GM12878 (cell line): ENCODE results near the gene SPG21. TPM values are rescaled to one million over a fixed set of nuclear protein-coding genes. Genes with fewer than 3 reads are reported as not detected.

Experiments used
- ATAC-seq: fragments of 200-7000 bp; cut with Tn5 transposase; 3 replicates; pipeline ENCODE4 v1.9.1; 2020; ENCODE audit warnings: mild to moderate bottlenecking, moderate library complexity
- BruUV-seq: library from RNA; stranded (reverse); fragments of 400-500 nt; replicated peaks from 2 replicates; lab custom pipeline; 2021; lab: Mats Ljungman, UMichigan
- CTCF ChIA-PET: fragments of 300-600 bp; sonication (Branson Sonifier 250); formaldehyde crosslinking; extraction: SDS; loops from one replicate; lab custom pipeline; 2021; ENCODE audit warnings: inconsistent platforms; lab: Yijun Ruan, JAX
- POLR2A ChIA-PET: fragments of 350-600 bp; formaldehyde crosslinking; extraction: SDS; loops from one replicate; lab custom pipeline; 2021; ENCODE audit warnings: inconsistent platforms; lab: Charles Lee
- RAD21 ChIA-PET: fragments of 300-600 bp; sonication (Branson Sonifier 250); formaldehyde crosslinking; loops from one replicate; lab custom pipeline; 2023; ENCODE audit warnings: antibody characterized with exemption; ENCODE audit not compliant: unreplicated experiment; lab: Charles Lee
- SMC1A ChIA-PET: fragments of 300-600 bp; sonication (Branson Sonifier 250); formaldehyde crosslinking; loops from one replicate; lab custom pipeline; 2023; ENCODE audit not compliant: unreplicated experiment, uncharacterized antibody; lab: Charles Lee
- DNase-seq: peaks from one replicate; pipeline ENCODE4 v3.0.0-alpha.2; 2011; ENCODE audit warnings: low read depth, low spot score
- FAIRE-seq: peaks from 3 replicates; lab custom pipeline; 2011; peaks lifted over from hg19 to GRCh38; lab: Jason Lieb, UNC
- H2AFZ ChIP-seq: 2 replicates; pipeline ENCODE4 v1.6.0; 2011; ENCODE audit warnings: low read depth, low read length, control low read depth; ENCODE audit not compliant: control insufficient read depth
- H3K27ac ChIP-seq: 2 replicates; pipeline ENCODE4 v1.5.1; 2011; ENCODE audit warnings: control low read depth; ENCODE audit not compliant: control insufficient read depth, insufficient read depth
- H3K27me3 ChIP-seq, 2 experiments: replicated peaks in 1 of 2; 2 replicates each; pipeline versions ENCODE4 v1.6.0 to v1.6.1; 2011; ENCODE audit warnings: low read length in 1 of 2; ENCODE audit not compliant: control insufficient read depth in 2 of 2, insufficient read depth in 2 of 2
- H3K36me3 ChIP-seq, 2 experiments: 2 replicates each; pipeline ENCODE4 v1.5.1; 2011; ENCODE audit warnings: low read length in 1 of 2; ENCODE audit not compliant: control insufficient read depth in 2 of 2, insufficient read depth in 2 of 2
- H3K4me1 ChIP-seq: 2 replicates; pipeline ENCODE4 v1.6.1; 2011; ENCODE audit warnings: mild to moderate bottlenecking, low read length, moderate library complexity, mixed read lengths; ENCODE audit not compliant: control insufficient read depth, insufficient read depth
- H3K4me2 ChIP-seq: 2 replicates; pipeline ENCODE4 v1.6.0; 2011; ENCODE audit warnings: control low read depth; ENCODE audit not compliant: control insufficient read depth, insufficient read depth
- H3K4me3 ChIP-seq: fragments of 200-600 bp; sonication (generic); 2 replicates; pipeline ENCODE4 v1.5.1; 2016
- H3K79me2 ChIP-seq: 2 replicates; pipeline ENCODE4 v1.6.0; 2011; ENCODE audit warnings: low read length; ENCODE audit not compliant: control insufficient read depth, insufficient read depth
- H3K9ac ChIP-seq: 2 replicates; pipeline ENCODE4 v1.8.0; 2011; ENCODE audit warnings: low read length, control low read depth, mixed read lengths; ENCODE audit not compliant: control insufficient read depth, insufficient read depth
- H3K9me3 ChIP-seq: replicated peaks from 3 replicates; pipeline ENCODE4 v1.5.1; 2011; ENCODE audit warnings: mild to moderate bottlenecking, low read length; ENCODE audit not compliant: control insufficient read depth, insufficient read depth
- H4K20me1 ChIP-seq: 2 replicates; pipeline ENCODE4 v1.6.0; 2011; ENCODE audit not compliant: control insufficient read depth, insufficient read depth
- CBX5 ChIP-seq: sonication (generic); IDR thresholded peaks from 2 replicates; pipeline ENCODE4 v1.6.1; 2016; ENCODE audit warnings: low read depth, moderate library complexity, mild to moderate bottlenecking, inconsistent platforms
- CHD2 ChIP-seq: IDR thresholded peaks from 2 replicates; pipeline ENCODE4 v1.6.1; 2011; ENCODE audit warnings: low read depth, low read length, improper control_type of control experiment, borderline replicate concordance
- EED ChIP-seq: sonication (generic); IDR thresholded peaks from 2 replicates; pipeline ENCODE4 v1.6.1; 2016; ENCODE audit warnings: antibody characterized with exemption, low read depth
- FOXM1 ChIP-seq: IDR thresholded peaks from 2 replicates; pipeline ENCODE4 v1.6.1; 2012; ENCODE audit warnings: low read depth, mild to moderate bottlenecking, inconsistent platforms, low read length, moderate library complexity
- LARP7 ChIP-seq: fragments of 450-650 bp; IDR thresholded peaks from 2 replicates; pipeline ENCODE4 v1.6.1; 2017; ENCODE audit warnings: mild to moderate bottlenecking
- MTA3 ChIP-seq: IDR thresholded peaks from 2 replicates; pipeline ENCODE4 v1.6.1; 2012; ENCODE audit warnings: low read length, inconsistent platforms, borderline replicate concordance
- NFYA ChIP-seq: IDR thresholded peaks from 2 replicates; pipeline ENCODE4 v1.6.1; 2011; ENCODE audit warnings: low read depth, mild to moderate bottlenecking, low read length, improper control_type of control experiment, borderline replicate concordance
- POLR2AphosphoS2 ChIP-seq: IDR thresholded peaks from 2 replicates; pipeline ENCODE4 v1.6.1; 2011; ENCODE audit warnings: low read depth, mild to moderate bottlenecking, low read length, improper control_type of control experiment, moderate library complexity
- PRDM15 ChIP-seq: fragments of 450-650 bp; formaldehyde crosslinking; IDR thresholded peaks from 2 replicates; pipeline ENCODE4 v1.4.0; 2020; ENCODE audit warnings: mild to moderate bottlenecking, moderate library complexity
- RFX5 ChIP-seq: IDR thresholded peaks from 2 replicates; pipeline ENCODE4 v1.6.1; 2011; ENCODE audit warnings: low read depth, low read length, improper control_type of control experiment
- SMAD5 ChIP-seq: IDR thresholded peaks from 2 replicates; pipeline ENCODE4 v1.6.1; 2016; ENCODE audit warnings: antibody characterized with exemption, low read depth
- TCF3 ChIP-seq: IDR thresholded peaks from 2 replicates; pipeline ENCODE4 v1.6.1; 2012; ENCODE audit warnings: low read depth, mild to moderate bottlenecking, low read length, borderline replicate concordance; ENCODE audit not compliant: insufficient read depth
- TCF7 ChIP-seq: IDR thresholded peaks from 2 replicates; pipeline ENCODE4 v1.6.1; 2014; ENCODE audit warnings: antibody characterized with exemption, borderline replicate concordance
- USF2 ChIP-seq: IDR thresholded peaks from 2 replicates; pipeline ENCODE4 v1.6.1; 2011; ENCODE audit warnings: low read depth, low read length, improper control_type of control experiment, borderline replicate concordance
- ZNF274 ChIP-seq: IDR thresholded peaks from one replicate; pipeline ENCODE4 v1.8.0; 2011; ENCODE audit not compliant: insufficient read length, insufficient read depth
- ZSCAN29 ChIP-seq: fragments of 450-650 bp; IDR thresholded peaks from 2 replicates; pipeline ENCODE4 v1.6.1; 2017; ENCODE audit warnings: mild to moderate bottlenecking, moderate library complexity
- WGBS: methylation state at CpG from one replicate; pipeline ENCODE4 v1.1.6; 2016; ENCODE audit warnings: low lambda C conversion rate; ENCODE audit not compliant: insufficient replicate concordance, insufficient coverage; ENCODE audit errors: missing lambda C conversion rate; 5-methylcytosine and 5-hydroxymethylcytosine counted together
- in situ Hi-C: fragments of 300-500 bp; cut with MboI; formaldehyde crosslinking; loops from 9 replicates; pipeline ENCODE4 v1.14.3; 2018; ENCODE audit warnings: mixed read lengths
- intact Hi-C: fragments of 100-400 bp; cut with micrococcal nuclease; formaldehyde crosslinking; loops from one replicate; pipeline ENCODE4 v1.14.2; 2022; ENCODE audit not compliant: unreplicated experiment
- polyA plus RNA-seq, 11 experiments: library from polyadenylated mRNA; depleted of rRNA in 4 of 11; unstranded in 6 of 11; stranded (reverse) in 5 of 11; fragments of >200 nt; fragmentation: Nextera tagmentation in 4 of 11; fragmentation: Illumina TruSeq in 1 of 11; extraction: Ambion mirVana in 4 of 11; extraction: Trizol in 1 of 11; gene quantifications; 1 replicate in 1 of 11; 2 replicates in 10 of 11; pipeline versions ENCODE4 v1.2.1 to v1.2.3, GENCODE V29; 2011 to 2016; ENCODE audit warnings: inconsistent platforms in 2 of 11, missing spikeins in 2 of 11, low read depth in 1 of 11
- total RNA-seq, 4 experiments: library from RNA; depleted of rRNA in 3 of 4; stranded (reverse); fragments of >200 nt in 3 of 4; fragmentation: Illumina TruSeq in 1 of 4; extraction: Trizol in 1 of 4; gene quantifications; 2 replicates each; pipeline versions ENCODE4 v1.2.1 to v1.2.3, GENCODE V29; 2013 to 2021
- TF ChIP-seq, protein P1 (sequence below): fragments of 450-650 bp; IDR thresholded peaks from 2 replicates; pipeline ENCODE4 v1.6.1; 2017; ENCODE audit warnings: low read depth, mild to moderate bottlenecking, moderate library complexity

SPG21 gene
- total and polyA plus RNA-seq, 10 of the 15 experiments (the other 5 are each of a cell fraction or from before 2014, with no cell fraction given), result 25.5 to 116 (median 68.0) TPM

DNA sequence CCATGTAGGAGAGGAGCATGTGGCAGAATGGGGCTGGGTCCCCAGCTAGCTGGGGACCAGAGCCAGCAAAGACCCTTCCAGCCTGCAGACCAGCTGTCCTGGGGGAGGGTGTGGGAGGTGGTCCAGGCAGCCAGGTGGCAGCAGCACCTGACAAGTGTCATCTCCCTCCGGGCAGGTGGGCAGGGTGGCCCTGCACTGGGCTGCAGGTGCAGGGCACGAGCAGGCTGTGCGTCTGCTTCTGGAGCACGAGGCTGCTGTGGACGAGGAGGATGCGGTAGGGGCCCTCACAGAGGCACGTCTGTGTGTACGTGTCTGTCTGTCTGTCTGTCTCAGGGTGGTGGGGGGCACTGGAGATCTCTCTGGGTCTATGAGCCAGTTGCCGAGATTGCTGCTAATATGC lies 72.5 kb downstream of the SPG21 start:
- no peaks in the 10 kb centered on the region for H3K36me3 ChIP-seq
- intact Hi-C loops, result no loop called here
- no peak overlapping the region for H3K9ac ChIP-seq
- BruUV-seq, result no TSS peak
- no peak overlapping the region for H2AFZ ChIP-seq
- SMC1A ChIA-PET, result interaction anchor here (1.1 kb wide), 1 partner anchor 11 kb away, joined by 3 read pairs; no protein-coding TSS in a partner anchor
- WGBS, result 76% methylated on average over 9 of the region's 9 CpGs
- RAD21 ChIA-PET, result interaction anchor here (1.5 kb wide), 1 partner anchor 92 kb away, joined by 5 read pairs; no protein-coding TSS in a partner anchor
- CTCF ChIA-PET, result no interaction called here
- H3K4me1 ChIP-seq, result peaks cover 5% of the 10 kb centered on the region
- H3K9me3 ChIP-seq, result no peaks in the 10 kb centered on the region
- in situ Hi-C loops, result no loop called here
- H4K20me1 ChIP-seq, result no peaks in the 10 kb centered on the region
- DNase-seq, result no peak
- no peak for FAIRE-seq
- no peak overlapping the region for H3K4me2 ChIP-seq
- no peaks in the 10 kb centered on the region for H3K79me2 ChIP-seq
- H3K27ac ChIP-seq, result no peak overlapping the region
- POLR2A ChIA-PET, result no interaction called here
- H3K27me3 ChIP-seq, result no peaks in the 10 kb centered on the region
- H3K4me3 ChIP-seq, result no peak overlapping the region
- ATAC-seq, result no peak
- TF ChIP-seq ZNF274, result no peak
- TF ChIP-seq MTA3, result no peak
- TF ChIP-seq USF2, result no peak
- no peak for TF ChIP-seq LARP7
- TF ChIP-seq TCF7, result no peak
- no peak for TF ChIP-seq ZSCAN29
- TF ChIP-seq PRDM15 (CRISPR knock-in tag), result no peak
- TF ChIP-seq EED, result no peak
- TF ChIP-seq TCF3, result no peak
- no peak for TF ChIP-seq FOXM1
- no peak for TF ChIP-seq POLR2AphosphoS2
- TF ChIP-seq NFYA, result no peak
- no peak for TF ChIP-seq RFX5
- TF ChIP-seq CBX5, result no peak
- no peak for TF ChIP-seq SMAD5
- TF ChIP-seq, protein P1, sequence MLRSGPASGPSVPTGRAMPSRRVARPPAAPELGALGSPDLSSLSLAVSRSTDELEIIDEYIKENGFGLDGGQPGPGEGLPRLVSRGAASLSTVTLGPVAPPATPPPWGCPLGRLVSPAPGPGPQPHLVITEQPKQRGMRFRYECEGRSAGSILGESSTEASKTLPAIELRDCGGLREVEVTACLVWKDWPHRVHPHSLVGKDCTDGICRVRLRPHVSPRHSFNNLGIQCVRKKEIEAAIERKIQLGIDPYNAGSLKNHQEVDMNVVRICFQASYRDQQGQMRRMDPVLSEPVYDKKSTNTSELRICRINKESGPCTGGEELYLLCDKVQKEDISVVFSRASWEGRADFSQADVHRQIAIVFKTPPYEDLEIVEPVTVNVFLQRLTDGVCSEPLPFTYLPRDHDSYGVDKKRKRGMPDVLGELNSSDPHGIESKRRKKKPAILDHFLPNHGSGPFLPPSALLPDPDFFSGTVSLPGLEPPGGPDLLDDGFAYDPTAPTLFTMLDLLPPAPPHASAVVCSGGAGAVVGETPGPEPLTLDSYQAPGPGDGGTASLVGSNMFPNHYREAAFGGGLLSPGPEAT, result no peak
- no peak for TF ChIP-seq CHD2
